HepG2 (cell line): ENCODE measurements around the gene EPB41L2. TPM values are rescaled to one million over a fixed set of nuclear protein-coding genes. Genes with fewer than 3 reads are reported as not detected.

Experiments used
- BRF2 ChIP-seq: sonication (generic); formaldehyde crosslinking; IDR thresholded peaks from 2 replicates; pipeline ENCODE4 v1.8.1; 2022; ENCODE audit warnings: mild to moderate bottlenecking, missing genetic modification reagents
- CEBPG ChIP-seq: IDR thresholded peaks from 2 replicates; pipeline ENCODE4 v1.6.1; 2016
- GMEB2 ChIP-seq: IDR thresholded peaks from 2 replicates; pipeline ENCODE4 v1.6.1; 2016; ENCODE audit warnings: missing biosample characterization, missing genetic modification reagents, low read depth
- HDAC2 ChIP-seq: sonication (generic); formaldehyde crosslinking; IDR thresholded peaks from 2 replicates; pipeline ENCODE4 v1.4.0; 2020; ENCODE audit warnings: missing genetic modification reagents
- MIER3 ChIP-seq: IDR thresholded peaks from 2 replicates; pipeline ENCODE4 v1.6.1; 2016; ENCODE audit warnings: missing compliant biosample characterization, borderline replicate concordance
- NFE2L1 ChIP-seq: sonication (generic); formaldehyde crosslinking; IDR thresholded peaks from 2 replicates; pipeline ENCODE4 v1.4.0; 2020; ENCODE audit warnings: missing genetic modification reagents, mild to moderate bottlenecking, borderline replicate concordance
- PAXIP1 ChIP-seq: sonication (generic); formaldehyde crosslinking; conservative IDR thresholded peaks from 2 replicates; pipeline ENCODE4 v1.4.0; 2020; ENCODE audit warnings: mild to moderate bottlenecking, missing genetic modification reagents, moderate library complexity
- PREB ChIP-seq: sonication (generic); formaldehyde crosslinking; IDR thresholded peaks from 2 replicates; pipeline ENCODE4 v1.4.0; 2020; ENCODE audit warnings: missing genetic modification reagents
- RARG ChIP-seq: sonication (generic); formaldehyde crosslinking; IDR thresholded peaks from 2 replicates; pipeline ENCODE4 v1.4.0; 2020; ENCODE audit warnings: low read depth, mild to moderate bottlenecking, missing genetic modification reagents
- TGIF2 ChIP-seq: IDR thresholded peaks from 2 replicates; pipeline ENCODE4 v1.6.1; 2016; ENCODE audit warnings: control low read depth, missing compliant biosample characterization
- ZBTB7A ChIP-seq: sonication (generic); formaldehyde crosslinking; IDR thresholded peaks from 2 replicates; pipeline ENCODE4 v1.8.0; 2022; ENCODE audit warnings: mild to moderate bottlenecking, missing genetic modification reagents
- ZFP36L1 ChIP-seq: sonication (generic); formaldehyde crosslinking; IDR thresholded peaks from 2 replicates; pipeline ENCODE4 v1.8.0; 2022; ENCODE audit warnings: mild to moderate bottlenecking, missing genetic modification reagents, moderate library complexity
- ZNF574 ChIP-seq: sonication (generic); formaldehyde crosslinking; IDR thresholded peaks from 2 replicates; pipeline ENCODE4 v1.4.0; 2020; ENCODE audit warnings: missing genetic modification reagents
- ZNF724P ChIP-seq: sonication (generic); formaldehyde crosslinking; IDR thresholded peaks from 2 replicates; pipeline ENCODE4 v1.8.0; 2022; ENCODE audit warnings: missing genetic modification reagents, borderline replicate concordance
- polyA plus RNA-seq, 8 experiments: library from polyadenylated mRNA; depleted of rRNA in 3 of 8; stranded (reverse) in 7 of 8; unstranded in 1 of 8; fragments of >200 nt; fragmentation: Illumina TruSeq in 4 of 8; extraction: Trizol in 4 of 8; gene quantifications; 2 replicates each; pipeline versions ENCODE4 v1.2.1 to v1.2.3, GENCODE V29; 2011 to 2016; ENCODE audit warnings: low read depth in 4 of 8, missing spikeins in 1 of 8, mixed read lengths in 1 of 8; ENCODE audit not compliant: insufficient read depth in 1 of 8
- total RNA-seq, 5 experiments: library from RNA; depleted of rRNA; stranded (reverse); fragments of >200 nt; fragmentation: Illumina TruSeq; extraction: Trizol; gene quantifications; 2 replicates each; pipeline ENCODE4 v1.2.3, GENCODE V29; 2016; ENCODE audit warnings: low read depth in 1 of 5

Gene EPB41L2
- total and polyA plus RNA-seq, 2 of the 13 experiments (the other 11 are each of a cell fraction or from before 2014, with no cell fraction given), result 41.7 to 56.4 TPM

GRCh38 chr6:130863415-130864230 is 199.4 kb downstream of the EPB41L2 start (continued):
- peak; percentile 100 for TF ChIP-seq PAXIP1
- TF ChIP-seq CEBPG (CRISPR knock-in tag), result peak; percentile 97
- peak; percentile 98 for TF ChIP-seq MIER3
- TF ChIP-seq RARG (CRISPR knock-in tag), result no peak
- TF ChIP-seq ZFP36L1 (CRISPR knock-in tag), result peak; percentile 79; the same call in 1 of the 2 replicates
- TF ChIP-seq PREB (CRISPR knock-in tag), result no peak
- TF ChIP-seq ZBTB7A, result no peak; the same call in 1 of the 2 replicates
- TF ChIP-seq TGIF2, result peak; percentile 72; the same call in 1 of the 2 replicates
- TF ChIP-seq ZNF574 (CRISPR knock-in tag), result peak; percentile 34; the same call in 1 of the 2 replicates
- peak; percentile 50; the same call in 1 of the 2 replicates for TF ChIP-seq BRF2 (CRISPR knock-in tag)
- TF ChIP-seq ZNF724P, result no peak
- TF ChIP-seq GMEB2, result no peak
- no peak for TF ChIP-seq NFE2L1 (CRISPR knock-in tag)
- TF ChIP-seq HDAC2 (CRISPR knock-in tag), result peak; percentile 100
